T-cell (primary cell): ENCODE data around the gene KIAA1217. TPM values are rescaled to one million over a fixed set of nuclear protein-coding genes. Genes with fewer than 3 reads are reported as not detected.

Experiments
- ATAC-seq, 4 experiments: fragments of 200-7000 bp in 3 of 4; fragments of 150-1000 bp in 1 of 4; cut with Tn5 transposase; replicated peaks in 1 of 4; 1 replicate in 3 of 4; 2 replicates in 1 of 4; pipeline ENCODE4 v1.10.0; 2021; ENCODE audit warnings: moderate library complexity in 3 of 4, mild to moderate bottlenecking in 2 of 4, moderate number of reproducible peaks in 1 of 4
- CTCF ChIA-PET, 2 donors: fragments of 300-600 bp; sonication (Branson Sonifier 250); formaldehyde crosslinking; loops; one replicate each; lab custom pipeline; 2022; ENCODE audit warnings: antibody characterized with exemption in 2 of 2; lab: Charles Lee
- POLR2A ChIA-PET, 2 donors: fragments of 300-600 bp; sonication (Branson Sonifier 250); formaldehyde crosslinking; loops; one replicate each; lab custom pipeline; 2022; ENCODE audit warnings: antibody characterized with exemption in 2 of 2; lab: Charles Lee
- DNase-seq, 35 experiments: peaks; one replicate each; pipeline versions ENCODE4 v3.0.0 to v3.0.0-alpha.2; 2013 to 2023
- H3K27ac ChIP-seq: one replicate; pipeline ENCODE4 v1.5.1; 2013; ENCODE audit warnings: low read length
- H3K27me3 ChIP-seq, 2 experiments: replicated peaks in 1 of 2; 1 replicate in 1 of 2; 2 replicates in 1 of 2; pipeline versions ENCODE4 v1.6.1 to v1.7.0; 2013; ENCODE audit warnings: low read length in 1 of 2, mixed read lengths in 1 of 2; ENCODE audit not compliant: control insufficient read depth in 2 of 2, insufficient read depth in 2 of 2; ENCODE audit errors: extremely low read depth in 1 of 2
- H3K36me3 ChIP-seq, 2 donors: 1 replicate in 1 of 2; 2 replicates in 1 of 2; pipeline versions ENCODE4 v1.6.1 to v1.7.0; 2013; ENCODE audit warnings: low read length in 1 of 2; ENCODE audit not compliant: control insufficient read depth in 2 of 2, insufficient read depth in 1 of 2; ENCODE audit errors: extremely low read depth in 1 of 2
- H3K4me1 ChIP-seq, 2 experiments: 1 replicate in 1 of 2; 2 replicates in 1 of 2; pipeline versions ENCODE4 v1.6.1 to v1.7.0; 2013; ENCODE audit warnings: low read length in 2 of 2, mixed read lengths in 1 of 2; ENCODE audit not compliant: insufficient read depth in 2 of 2, control insufficient read depth in 1 of 2; ENCODE audit errors: extremely low read depth in 1 of 2
- H3K4me3 ChIP-seq, 2 donors: 1 replicate in 1 of 2; 2 replicates in 1 of 2; pipeline versions ENCODE4 v1.5.1 to v1.7.0; 2013; ENCODE audit warnings: mild to moderate bottlenecking in 2 of 2, low read length in 1 of 2, moderate library complexity in 1 of 2; ENCODE audit not compliant: control insufficient read depth in 1 of 2; ENCODE audit errors: extremely low read depth in 1 of 2
- H3K9me3 ChIP-seq: 2 replicates; pipeline ENCODE4 v1.7.0; 2013
- H3K27ac Mint-ChIP-seq, 2 donors: one replicate each; pipeline ENCODE4 v1.8.0; 2020 to 2021; ENCODE audit warnings: mild to moderate bottlenecking in 2 of 2, mixed read lengths in 2 of 2
- H3K27me3 Mint-ChIP-seq, 2 donors: one replicate each; pipeline ENCODE4 v1.8.0; 2021 to 2022; ENCODE audit warnings: mixed read lengths in 2 of 2
- H3K36me3 Mint-ChIP-seq: one replicate; pipeline ENCODE4 v1.8.0; 2021; ENCODE audit warnings: mixed read lengths
- H3K4me1 Mint-ChIP-seq, 3 donors: one replicate each; pipeline ENCODE4 v1.8.0; 2020 to 2022; ENCODE audit warnings: mixed read lengths in 3 of 3, mild to moderate bottlenecking in 1 of 3
- H3K4me3 Mint-ChIP-seq, 3 donors: one replicate each; pipeline ENCODE4 v1.8.0; 2020 to 2022; ENCODE audit warnings: mild to moderate bottlenecking in 3 of 3, mixed read lengths in 3 of 3, moderate library complexity in 3 of 3
- H3K9me3 Mint-ChIP-seq, 3 donors: one replicate each; pipeline ENCODE4 v1.8.0; 2020 to 2022; ENCODE audit warnings: mixed read lengths in 3 of 3
- WGBS: methylation state at CpG from one replicate; pipeline ENCODE4 v1.1.5; 2013; ENCODE audit warnings: missing lambda C conversion rate; ENCODE audit not compliant: insufficient coverage; 5-methylcytosine and 5-hydroxymethylcytosine counted together
- total RNA-seq, 35 experiments: library from RNA in 6 of 35; stranded (reverse) in 6 of 35; fragments of 120-200 nt in 1 of 35; gene quantifications; one replicate each; pipeline versions ENCODE4 v1.2.1 to v1.2.4 and lab custom pipeline; 2013 to 2026

KIAA1217 gene
- total RNA-seq, 5 donors from 2014 or later (not counting 1 experiment from before 2014, with no cell fraction given): 0.12 to 1.2 (median 0.66) TPM; not detected in 1

GRCh38 chr10:24213881-24214280 is 4.9 kb downstream of the KIAA1217 start:
- WGBS: no CpG with 5 or more reads among the region's 2 CpGs
- H3K27ac Mint-ChIP-seq: no peak overlapping the region
- ATAC-seq (no peak), DNase-seq (no peak)
- H3K27ac ChIP-seq: no peak overlapping the region
- peaks cover 17 to 24% of the 10 kb centered on the region in 2 donors for H3K27me3 Mint-ChIP-seq
- no peak overlapping the region for H3K4me3 Mint-ChIP-seq
- CTCF ChIA-PET: no interaction called here
- peaks cover 0 to 3% of the 10 kb centered on the region in 2 experiments for H3K4me1 ChIP-seq
- H3K4me3 ChIP-seq: no peak overlapping the region
- no peaks in the 10 kb centered on the region for H3K36me3 ChIP-seq
- H3K9me3 Mint-ChIP-seq: no peaks in the 10 kb centered on the region
- H3K4me1 Mint-ChIP-seq: peaks cover 7 to 9% (median 8%) of the 10 kb centered on the region in 3 donors
- H3K9me3 ChIP-seq: no peaks in the 10 kb centered on the region
- POLR2A ChIA-PET: no interaction called here
- no peaks in the 10 kb centered on the region for H3K36me3 Mint-ChIP-seq
- peaks cover 0 to 14% of the 10 kb centered on the region in 2 experiments for H3K27me3 ChIP-seq

GRCh38 chr10:24214762-24215161 is 5.8 kb downstream of the KIAA1217 start:
- Mint-ChIP-seq H3K4me3 (no peak overlapping the region), H3K9me3 (no peaks in the 10 kb centered on the region), H3K36me3 (no peaks in the 10 kb centered on the region), H3K4me1 (peaks cover under 1 to 2% (median 2%) of the 10 kb centered on the region in 3 donors), H3K27ac (no peak overlapping the region), H3K27me3 (peaks cover 10 to 17% of the 10 kb centered on the region in 2 donors)
- no peaks in the 10 kb centered on the region for H3K36me3 ChIP-seq
- no peak overlapping the region for H3K4me3 ChIP-seq
- ATAC-seq (no peak), DNase-seq (no peak)
- no peak overlapping the region for H3K27ac ChIP-seq
- POLR2A ChIA-PET: no interaction called here
- no peaks in the 10 kb centered on the region for H3K9me3 ChIP-seq
- CTCF ChIA-PET: no interaction called here
- H3K4me1 ChIP-seq: no peaks in the 10 kb centered on the region
- 89% methylated on average over 5 of the region's 5 CpGs for WGBS
- H3K27me3 ChIP-seq: peaks cover 0 to 6% of the 10 kb centered on the region in 2 experiments

DNA sequence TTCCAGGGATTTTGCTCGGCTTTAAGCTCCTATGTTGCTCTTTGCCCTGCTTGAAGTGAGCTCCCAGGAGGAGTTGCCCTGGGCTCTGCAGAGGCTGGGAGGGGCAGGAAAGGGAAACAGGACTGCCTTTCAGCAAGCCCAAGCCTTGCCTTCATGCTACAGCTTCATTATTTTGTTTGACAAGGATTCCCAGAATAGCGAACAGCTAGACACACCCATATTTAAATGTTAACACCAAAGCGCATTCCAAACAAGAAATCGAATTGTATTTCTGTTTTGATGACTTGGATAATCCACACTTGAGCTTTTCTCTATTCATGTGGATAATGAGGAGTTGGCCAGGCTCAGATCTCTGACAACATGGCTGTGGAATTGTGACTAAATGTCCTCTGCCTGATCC is 6.3 kb downstream of the KIAA1217 start:
- Mint-ChIP-seq H3K36me3 (no peaks in the 10 kb centered on the region), H3K27ac (no peak overlapping the region), H3K27me3 (peaks cover 7 to 17% of the 10 kb centered on the region in 2 donors), H3K4me1 (no peaks in the 10 kb centered on the region), H3K9me3 (no peaks in the 10 kb centered on the region), H3K4me3 (no peak overlapping the region)
- no peaks in the 10 kb centered on the region for H3K36me3 ChIP-seq
- H3K4me3 ChIP-seq: no peak overlapping the region
- no peaks in the 10 kb centered on the region for H3K9me3 ChIP-seq
- CTCF ChIA-PET: no interaction called here
- POLR2A ChIA-PET: no interaction called here
- WGBS: no CpG with 5 or more reads among the region's 4 CpGs
- H3K4me1 ChIP-seq: no peaks in the 10 kb centered on the region
- peaks cover 0 to 4% of the 10 kb centered on the region in 2 experiments for H3K27me3 ChIP-seq
- no peak overlapping the region for H3K27ac ChIP-seq
- ATAC-seq: no peak
- DNase-seq: no peak

GRCh38 chr10:24215603-24216002 is 6.7 kb downstream of the KIAA1217 start:
- DNase-seq: no peak
- H3K36me3 Mint-ChIP-seq: no peaks in the 10 kb centered on the region

DNA sequence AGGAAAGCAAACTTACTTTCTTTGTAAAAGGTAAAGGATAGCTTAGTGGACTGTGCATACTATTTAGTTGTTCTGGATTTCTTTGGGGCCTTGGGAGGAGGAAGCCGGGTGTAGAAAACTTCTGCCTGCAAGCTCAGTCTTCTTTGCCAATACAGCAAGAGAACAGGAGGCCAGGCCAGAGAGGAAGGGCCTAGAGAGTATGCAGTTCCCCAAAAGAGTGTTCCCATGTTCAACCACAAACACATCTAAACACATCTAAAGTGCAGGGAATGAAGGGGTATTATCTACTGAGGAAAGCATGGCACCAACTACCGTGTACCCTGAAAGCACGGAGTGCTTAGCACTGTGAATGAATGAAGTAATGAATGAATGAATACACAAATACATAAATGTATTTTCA is 11.0 kb downstream of the KIAA1217 start:
- H3K4me3 ChIP-seq: no peak overlapping the region
- Mint-ChIP-seq H3K4me1 (no peaks in the 10 kb centered on the region), H3K36me3 (no peaks in the 10 kb centered on the region), H3K27ac (no peak overlapping the region), H3K27me3 (peaks cover 0 to 2% of the 10 kb centered on the region in 2 donors), H3K9me3 (no peaks in the 10 kb centered on the region), H3K4me3 (no peak overlapping the region)
- WGBS: 60% methylated on average over 1 of the region's 3 CpGs
- H3K36me3 ChIP-seq: no peaks in the 10 kb centered on the region
- CTCF ChIA-PET: no interaction called here
- ATAC-seq (no peak), DNase-seq (no peak)
- H3K27me3 ChIP-seq: no peaks in the 10 kb centered on the region
- POLR2A ChIA-PET: no interaction called here
- H3K9me3 ChIP-seq: no peaks in the 10 kb centered on the region
- H3K27ac ChIP-seq: no peak overlapping the region
- H3K4me1 ChIP-seq: no peaks in the 10 kb centered on the region

More at GRCh38 chr10:24215603-24216002, 6.7 kb downstream of the KIAA1217 start:
- CTCF ChIA-PET: no interaction called here
- Histone ChIP-seq H3K4me1 (no peaks in the 10 kb centered on the region), H3K4me3 (no peak overlapping the region), H3K9me3 (no peaks in the 10 kb centered on the region), H3K36me3 (no peaks in the 10 kb centered on the region), H3K27ac (no peak overlapping the region), H3K27me3 (peaks cover 0 to 4% of the 10 kb centered on the region in 2 experiments)
- 66% methylated on average over 4 of the region's 5 CpGs for WGBS
- POLR2A ChIA-PET: no interaction called here
- Mint-ChIP-seq H3K4me1 (no peaks in the 10 kb centered on the region), H3K4me3 (no peak overlapping the region), H3K9me3 (no peaks in the 10 kb centered on the region), H3K27ac (no peak overlapping the region), H3K27me3 (peaks cover 5 to 14% of the 10 kb centered on the region in 2 donors)
- ATAC-seq: no peak

DNA sequence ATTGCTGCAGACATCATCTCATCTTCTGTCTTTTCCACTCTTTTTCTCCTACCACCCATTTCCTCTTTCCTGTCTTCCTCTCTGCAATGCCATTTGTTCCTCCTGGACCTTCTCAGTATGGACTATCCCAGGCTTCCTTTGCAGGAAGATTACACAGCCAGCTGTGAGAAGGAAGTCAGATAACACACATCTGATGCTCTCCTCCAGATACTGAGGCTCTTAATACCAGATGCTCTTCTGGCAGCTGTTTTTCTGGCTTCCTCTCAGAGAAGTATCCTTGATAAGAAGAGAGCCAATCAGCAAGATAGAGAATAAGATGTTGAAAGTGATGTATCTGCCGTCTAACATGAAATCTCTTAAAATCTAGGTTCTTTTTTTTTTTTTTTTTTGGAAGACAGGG is 14.4 kb downstream of the KIAA1217 start:
- no peak overlapping the region for H3K4me3 Mint-ChIP-seq
- no peak for ATAC-seq
- H3K9me3 Mint-ChIP-seq: no peaks in the 10 kb centered on the region
- CTCF ChIA-PET: no interaction called here
- Histone ChIP-seq H3K36me3 (no peaks in the 10 kb centered on the region), H3K27me3 (no peaks in the 10 kb centered on the region), H3K27ac (no peak overlapping the region), H3K4me1 (no peaks in the 10 kb centered on the region), H3K4me3 (no peak overlapping the region), H3K9me3 (no peaks in the 10 kb centered on the region)
- H3K27me3 Mint-ChIP-seq: no peaks in the 10 kb centered on the region
- H3K27ac Mint-ChIP-seq: no peak overlapping the region
- POLR2A ChIA-PET: no interaction called here
- no peaks in the 10 kb centered on the region for H3K4me1 Mint-ChIP-seq
- no peak for DNase-seq
- H3K36me3 Mint-ChIP-seq: no peaks in the 10 kb centered on the region
- WGBS: no CpG with 5 or more reads among the region's 1 CpG

DNA sequence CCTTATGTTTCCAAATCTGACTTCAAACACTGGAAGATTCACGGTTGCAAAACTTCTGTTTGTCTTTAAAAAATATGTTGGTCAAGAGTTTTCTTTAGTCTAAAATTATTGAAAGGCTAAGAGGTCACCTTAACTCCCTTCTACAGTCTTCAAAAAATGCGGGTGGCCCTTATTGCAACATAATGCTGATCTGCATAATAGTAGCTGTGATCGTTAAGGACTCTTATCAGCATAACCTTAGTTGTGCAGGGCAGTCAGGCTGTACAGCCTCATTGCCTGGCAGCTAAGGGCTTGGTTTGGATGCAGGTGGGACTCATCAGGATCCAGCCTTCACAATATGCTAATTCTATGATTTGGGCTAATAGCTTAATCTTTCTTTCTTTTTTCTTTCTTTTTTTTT is 15.0 kb downstream of the KIAA1217 start:
- CTCF ChIA-PET: no interaction called here

More for the DNA sequence above, 15.0 kb downstream of the KIAA1217 start:
- no peak overlapping the region for H3K27ac ChIP-seq
- Mint-ChIP-seq H3K36me3 (no peaks in the 10 kb centered on the region), H3K4me3 (no peak overlapping the region), H3K4me1 (no peaks in the 10 kb centered on the region), H3K9me3 (no peaks in the 10 kb centered on the region), H3K27ac (no peak overlapping the region), H3K27me3 (no peaks in the 10 kb centered on the region)
- ATAC-seq: no peak
- H3K36me3 ChIP-seq: no peaks in the 10 kb centered on the region
- H3K27me3 ChIP-seq: no peaks in the 10 kb centered on the region
- DNase-seq: no peak
- POLR2A ChIA-PET: no interaction called here
- H3K9me3 ChIP-seq: no peaks in the 10 kb centered on the region
- no peak overlapping the region for H3K4me3 ChIP-seq
- WGBS: 84% methylated on average over 2 of the region's 3 CpGs
- H3K4me1 ChIP-seq: no peaks in the 10 kb centered on the region
